ENCODE results near the gene MIGA2. TPM values are rescaled to one million over a fixed set of nuclear protein-coding genes. Genes with fewer than 3 reads are reported as not detected.

MIGA2 gene
- total and polyA plus RNA-seq, 9 of the 15 experiments (the other 6 are each of a cell fraction or from before 2014, with no cell fraction given), result 0.15 to 54.1 (median 18.0) TPM

GRCh38 chr9:129111528-129112151 lies 75.2 kb downstream of the MIGA2 start (continued):
- peak; percentile 64 for TF ChIP-seq NKRF (IDR thresholded peaks at IDR 0.05; ENCODE audit: borderline replicate concordance)
- no peak for TF ChIP-seq ELF1 (tag; IDR thresholded peaks at IDR 0.05)
- peak; percentile 61; the same call in 1 of the 2 replicates for TF ChIP-seq KAT7 (CRISPR knock-in tag; IDR thresholded peaks at IDR 0.05; ENCODE audit: borderline replicate concordance)
- no peak for TF ChIP-seq RBM17 (IDR thresholded peaks at IDR 0.05; ENCODE audit: borderline replicate concordance, low read depth, low read length)
- no peak for TF ChIP-seq HDAC2 (IDR thresholded peaks at IDR 0.05)
- no peak for TF ChIP-seq KAT2B (IDR thresholded peaks at IDR 0.05; ENCODE audit: low read depth, low read length)
- TF ChIP-seq PCBP1 (IDR thresholded peaks at IDR 0.05; ENCODE audit: low read depth, low read length, poor library complexity, severe bottlenecking), result peak; percentile 28
- peak; percentile 61; the same call in 1 of the 2 replicates for TF ChIP-seq ZFX (CRISPR knock-in tag; IDR thresholded peaks at IDR 0.05)
- TF ChIP-seq ZNF232 (CRISPR knock-in tag; IDR thresholded peaks at IDR 0.05), result 0 out of 2 replicates have a peak, but pooled peaks have one; percentile 22
- no peak for TF ChIP-seq ZNF780A (CRISPR knock-in tag; IDR thresholded peaks at IDR 0.05)
- peak; percentile 77 for TF ChIP-seq RBFOX2 (IDR thresholded peaks at IDR 0.05; ENCODE audit: low read depth, low read length)
- TF ChIP-seq, protein P1, sequence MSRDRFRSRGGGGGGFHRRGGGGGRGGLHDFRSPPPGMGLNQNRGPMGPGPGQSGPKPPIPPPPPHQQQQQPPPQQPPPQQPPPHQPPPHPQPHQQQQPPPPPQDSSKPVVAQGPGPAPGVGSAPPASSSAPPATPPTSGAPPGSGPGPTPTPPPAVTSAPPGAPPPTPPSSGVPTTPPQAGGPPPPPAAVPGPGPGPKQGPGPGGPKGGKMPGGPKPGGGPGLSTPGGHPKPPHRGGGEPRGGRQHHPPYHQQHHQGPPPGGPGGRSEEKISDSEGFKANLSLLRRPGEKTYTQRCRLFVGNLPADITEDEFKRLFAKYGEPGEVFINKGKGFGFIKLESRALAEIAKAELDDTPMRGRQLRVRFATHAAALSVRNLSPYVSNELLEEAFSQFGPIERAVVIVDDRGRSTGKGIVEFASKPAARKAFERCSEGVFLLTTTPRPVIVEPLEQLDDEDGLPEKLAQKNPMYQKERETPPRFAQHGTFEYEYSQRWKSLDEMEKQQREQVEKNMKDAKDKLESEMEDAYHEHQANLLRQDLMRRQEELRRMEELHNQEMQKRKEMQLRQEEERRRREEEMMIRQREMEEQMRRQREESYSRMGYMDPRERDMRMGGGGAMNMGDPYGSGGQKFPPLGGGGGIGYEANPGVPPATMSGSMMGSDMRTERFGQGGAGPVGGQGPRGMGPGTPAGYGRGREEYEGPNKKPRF (IDR thresholded peaks at IDR 0.05; ENCODE audit: low read depth, low read length), result no peak
- TF ChIP-seq E2F6 (IDR thresholded peaks at IDR 0.05; ENCODE audit: borderline replicate concordance in 1 of 2, extremely low read depth in 1 of 2, insufficient read depth in 1 of 2, insufficient read length in 1 of 2, low read depth in 1 of 2, low read length in 1 of 2, poor library complexity in 1 of 2, severe bottlenecking in 1 of 2), result peak in 1 of 2 experiments; percentile 10
- peak in 1 of 2 experiments; percentile 47; a peak in 1 of 4 replicates for TF ChIP-seq MAZ (CRISPR knock-in tag; conservative IDR thresholded peaks at IDR 0.05 in 1 of 2, IDR thresholded peaks at IDR 0.05 in 1 of 2)
- TF ChIP-seq RFX5 (IDR thresholded peaks at IDR 0.05; ENCODE audit: low read depth, low read length), result no peak
- TF ChIP-seq ZNF197 (CRISPR knock-in tag; IDR thresholded peaks at IDR 0.05; ENCODE audit: low read depth), result 0 out of 2 replicates have a peak, but pooled peaks have one; percentile 5
- no peak for TF ChIP-seq KLF10 (CRISPR knock-in tag; IDR thresholded peaks at IDR 0.05)
- TF ChIP-seq TCF3 (CRISPR knock-in tag; IDR thresholded peaks at IDR 0.05), result no peak
- TF ChIP-seq, protein P2, sequence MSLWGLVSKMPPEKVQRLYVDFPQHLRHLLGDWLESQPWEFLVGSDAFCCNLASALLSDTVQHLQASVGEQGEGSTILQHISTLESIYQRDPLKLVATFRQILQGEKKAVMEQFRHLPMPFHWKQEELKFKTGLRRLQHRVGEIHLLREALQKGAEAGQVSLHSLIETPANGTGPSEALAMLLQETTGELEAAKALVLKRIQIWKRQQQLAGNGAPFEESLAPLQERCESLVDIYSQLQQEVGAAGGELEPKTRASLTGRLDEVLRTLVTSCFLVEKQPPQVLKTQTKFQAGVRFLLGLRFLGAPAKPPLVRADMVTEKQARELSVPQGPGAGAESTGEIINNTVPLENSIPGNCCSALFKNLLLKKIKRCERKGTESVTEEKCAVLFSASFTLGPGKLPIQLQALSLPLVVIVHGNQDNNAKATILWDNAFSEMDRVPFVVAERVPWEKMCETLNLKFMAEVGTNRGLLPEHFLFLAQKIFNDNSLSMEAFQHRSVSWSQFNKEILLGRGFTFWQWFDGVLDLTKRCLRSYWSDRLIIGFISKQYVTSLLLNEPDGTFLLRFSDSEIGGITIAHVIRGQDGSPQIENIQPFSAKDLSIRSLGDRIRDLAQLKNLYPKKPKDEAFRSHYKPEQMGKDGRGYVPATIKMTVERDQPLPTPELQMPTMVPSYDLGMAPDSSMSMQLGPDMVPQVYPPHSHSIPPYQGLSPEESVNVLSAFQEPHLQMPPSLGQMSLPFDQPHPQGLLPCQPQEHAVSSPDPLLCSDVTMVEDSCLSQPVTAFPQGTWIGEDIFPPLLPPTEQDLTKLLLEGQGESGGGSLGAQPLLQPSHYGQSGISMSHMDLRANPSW (CRISPR knock-in tag; IDR thresholded peaks at IDR 0.05), result no peak
